Mammary epithelial cell (primary cell): ENCODE data around the gene IPO4.

Source experiments
- EZH2 ChIP-seq: IDR thresholded peaks from 2 replicates; pipeline ENCODE4 v1.6.1; 2012; ENCODE audit warnings: low read length, inconsistent platforms, borderline replicate concordance
- TF ChIP-seq, protein P1 (sequence below), 2 donors: IDR thresholded peaks in 1 of 2; conservative IDR thresholded peaks in 1 of 2; 2 replicates each; pipeline ENCODE4 v1.5.1; 2011 to 2012; ENCODE audit warnings: inconsistent platforms in 2 of 2, low read length in 2 of 2, mild to moderate bottlenecking in 2 of 2, control low read depth in 1 of 2, low read depth in 1 of 2; ENCODE audit not compliant: insufficient read depth in 1 of 2; ENCODE audit errors: extremely low read depth in 1 of 2

- TF ChIP-seq, protein P1, sequence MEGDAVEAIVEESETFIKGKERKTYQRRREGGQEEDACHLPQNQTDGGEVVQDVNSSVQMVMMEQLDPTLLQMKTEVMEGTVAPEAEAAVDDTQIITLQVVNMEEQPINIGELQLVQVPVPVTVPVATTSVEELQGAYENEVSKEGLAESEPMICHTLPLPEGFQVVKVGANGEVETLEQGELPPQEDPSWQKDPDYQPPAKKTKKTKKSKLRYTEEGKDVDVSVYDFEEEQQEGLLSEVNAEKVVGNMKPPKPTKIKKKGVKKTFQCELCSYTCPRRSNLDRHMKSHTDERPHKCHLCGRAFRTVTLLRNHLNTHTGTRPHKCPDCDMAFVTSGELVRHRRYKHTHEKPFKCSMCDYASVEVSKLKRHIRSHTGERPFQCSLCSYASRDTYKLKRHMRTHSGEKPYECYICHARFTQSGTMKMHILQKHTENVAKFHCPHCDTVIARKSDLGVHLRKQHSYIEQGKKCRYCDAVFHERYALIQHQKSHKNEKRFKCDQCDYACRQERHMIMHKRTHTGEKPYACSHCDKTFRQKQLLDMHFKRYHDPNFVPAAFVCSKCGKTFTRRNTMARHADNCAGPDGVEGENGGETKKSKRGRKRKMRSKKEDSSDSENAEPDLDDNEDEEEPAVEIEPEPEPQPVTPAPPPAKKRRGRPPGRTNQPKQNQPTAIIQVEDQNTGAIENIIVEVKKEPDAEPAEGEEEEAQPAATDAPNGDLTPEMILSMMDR (conservative IDR thresholded peaks at IDR 0.05 in 1 of 2, IDR thresholded peaks at IDR 0.05 in 1 of 2; ENCODE audit: extremely low read depth in 1 of 2, insufficient read depth in 1 of 2, low read depth in 1 of 2, low read length in 2 of 2), result no peak
- TF ChIP-seq EZH2, result no peak
These were observed 58.3 kb downstream of the IPO4 start, which contains the start of gene FITM1 for GRCh38 chr14:24130380-24130716.
